ENCODE data around the gene FAM227A. TPM values are rescaled to one million over a fixed set of nuclear protein-coding genes. Genes with fewer than 3 reads are reported as not detected.

The FAM227A gene
- total and polyA plus RNA-seq, 2 donors (not counting 3 experiments of a cell fraction or from before 2014, with no cell fraction given): 0.58 to 1.9 TPM

GRCh38 chr22:38705235-38706100, 49.3 kb upstream of the FAM227A start, which contains the start of gene GTPBP1:
Gene GTPBP1 (plus strand): TSS chr22:38705944. CDS start chr22:38705956, 12 bp downstream.
- dilution Hi-C loops (cut with MboI; ENCODE audit: extremely low pct_ligation_motif_present, low sequenced_read_pairs): no loop called here
- TF ChIP-seq, protein P1, sequence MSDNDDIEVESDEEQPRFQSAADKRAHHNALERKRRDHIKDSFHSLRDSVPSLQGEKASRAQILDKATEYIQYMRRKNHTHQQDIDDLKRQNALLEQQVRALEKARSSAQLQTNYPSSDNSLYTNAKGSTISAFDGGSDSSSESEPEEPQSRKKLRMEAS (IDR thresholded peaks at IDR 0.05; ENCODE audit: insufficient read depth, insufficient read length): no peak
- TF ChIP-seq FOS (IDR thresholded peaks at IDR 0.05; ENCODE audit: borderline replicate concordance, insufficient read depth, low read length): no peak
- TF ChIP-seq JUN (IDR thresholded peaks at IDR 0.05; ENCODE audit: borderline replicate concordance, insufficient read depth, insufficient read length, low read depth): no peak
- TF ChIP-seq MYC (IDR thresholded peaks at IDR 0.05; ENCODE audit: low read depth, low read length): no peak
- peak; percentile 85 for TF ChIP-seq POLR2A (IDR thresholded peaks at IDR 0.05; ENCODE audit: low read depth, low read length)
- no peak for TF ChIP-seq GATA2 (IDR thresholded peaks at IDR 0.05; ENCODE audit: insufficient read depth, insufficient read length, low read depth, low read length)
- TF ChIP-seq EZH2 (IDR thresholded peaks at IDR 0.05; ENCODE audit: borderline replicate concordance, low read depth, low read length, severe bottlenecking): no peak
- TF ChIP-seq POLR2AphosphoS5 (IDR thresholded peaks at IDR 0.05; ENCODE audit: insufficient read depth, low read depth, low read length): peak; percentile 56
- TF ChIP-seq, protein P2, sequence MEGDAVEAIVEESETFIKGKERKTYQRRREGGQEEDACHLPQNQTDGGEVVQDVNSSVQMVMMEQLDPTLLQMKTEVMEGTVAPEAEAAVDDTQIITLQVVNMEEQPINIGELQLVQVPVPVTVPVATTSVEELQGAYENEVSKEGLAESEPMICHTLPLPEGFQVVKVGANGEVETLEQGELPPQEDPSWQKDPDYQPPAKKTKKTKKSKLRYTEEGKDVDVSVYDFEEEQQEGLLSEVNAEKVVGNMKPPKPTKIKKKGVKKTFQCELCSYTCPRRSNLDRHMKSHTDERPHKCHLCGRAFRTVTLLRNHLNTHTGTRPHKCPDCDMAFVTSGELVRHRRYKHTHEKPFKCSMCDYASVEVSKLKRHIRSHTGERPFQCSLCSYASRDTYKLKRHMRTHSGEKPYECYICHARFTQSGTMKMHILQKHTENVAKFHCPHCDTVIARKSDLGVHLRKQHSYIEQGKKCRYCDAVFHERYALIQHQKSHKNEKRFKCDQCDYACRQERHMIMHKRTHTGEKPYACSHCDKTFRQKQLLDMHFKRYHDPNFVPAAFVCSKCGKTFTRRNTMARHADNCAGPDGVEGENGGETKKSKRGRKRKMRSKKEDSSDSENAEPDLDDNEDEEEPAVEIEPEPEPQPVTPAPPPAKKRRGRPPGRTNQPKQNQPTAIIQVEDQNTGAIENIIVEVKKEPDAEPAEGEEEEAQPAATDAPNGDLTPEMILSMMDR (IDR thresholded peaks at IDR 0.05; ENCODE audit: extremely low read depth in 1 of 2, insufficient read depth in 1 of 2, low read depth in 1 of 2, low read length in 2 of 2): no peak

More at GRCh38 chr22:38705235-38706100, 49.3 kb upstream of the FAM227A start, which contains the start of gene GTPBP1:
- ChIA-PET POLR2A (interaction anchor here (0.5 to 1.2 kb wide), 5 partner anchors 9 to 395 kb away, joined by 3 to 4 read pairs (median 3); partner anchors contain the start of genes SUN2 and TOMM22), CTCF (interaction anchor here (1.0 to 3.3 kb wide), 7 partner anchors 8 to 653 kb away, joined by 3 to 19 read pairs (median 6); partner anchors contain the start of gene TOMM22)
- BruUV-seq (replicated peaks): no TSS peak
- H3K79me2 ChIP-seq (ENCODE audit: control insufficient read depth, insufficient read depth, low read length): peaks cover 44% of the 10 kb centered on the region
- H3K9ac ChIP-seq (replicated peaks; ENCODE audit: extremely low read depth, insufficient read depth, low read length): peak within 1 kb of the TSS; percentile 83
- H3K27me3 ChIP-seq (ENCODE audit: control insufficient read depth in 2 of 2, insufficient read depth in 2 of 2, low read length in 2 of 2): no peaks in the 10 kb centered on the region
- FAIRE-seq (peak; percentile 100), DNase-seq (ENCODE audit: low read depth, low spot score) (peak; percentile 100)
- H3K9me3 ChIP-seq (replicated peaks; ENCODE audit: control insufficient read depth, insufficient read depth, low read length): no peaks in the 10 kb centered on the region
- peak within 1 kb of the TSS; percentile 97 for H3K4me2 ChIP-seq (ENCODE audit: insufficient read depth, low read length)
- peak within 1 kb of the TSS; percentile 67 for H3K27ac ChIP-seq (ENCODE audit: insufficient read depth, low read depth, low read length)
- H3K4me1 ChIP-seq (ENCODE audit: control insufficient read depth, extremely low read depth, insufficient read depth, low read length): peaks cover 33% of the 10 kb centered on the region
- H3K9me1 ChIP-seq (replicated peaks; ENCODE audit: control insufficient read depth, extremely low read depth, insufficient read depth, low read length): no peaks in the 10 kb centered on the region
- H2AFZ ChIP-seq (ENCODE audit: low read depth, low read length): peak within 1 kb of the TSS; percentile 40
- H3K4me3 ChIP-seq (replicated peaks in 1 of 3; ENCODE audit: insufficient read depth in 1 of 3, low read depth in 1 of 3, low read length in 3 of 3): peak within 1 kb of the TSS; percentile 84 to 95 (median 89)
- intact Hi-C loops (cut with micrococcal nuclease): loop anchor here (2.0 to 10.0 kb wide), 2 partner anchors 51 to 201 kb away; partner anchors contain the start of gene DDX17
- H3K36me3 ChIP-seq (ENCODE audit: control insufficient read depth in 2 of 2, extremely low read depth in 1 of 2, insufficient read depth in 2 of 2, low read length in 2 of 2): no peaks in the 10 kb centered on the region
- peaks cover 7% of the 10 kb centered on the region for H4K20me1 ChIP-seq (replicated peaks; ENCODE audit: control insufficient read depth, extremely low read depth, insufficient read depth, low read length)

Measured in endothelial cell of umbilical vein (primary cell).